HepG2 (cell line): ENCODE measurements around the gene C21orf58. TPM values are rescaled to one million over a fixed set of nuclear protein-coding genes. Genes with fewer than 3 reads are reported as not detected.

Source experiments
- ATAC-seq: fragments of 200-7000 bp; cut with Tn5 transposase; 3 replicates; pipeline ENCODE4 v1.9.1; 2020; ENCODE audit warnings: mild to moderate bottlenecking, moderate library complexity
- BruUV-seq: library from RNA; stranded (reverse); fragments of 400-500 nt; replicated peaks from 2 replicates; lab custom pipeline; 2021; lab: Mats Ljungman, UMichigan
- CTCF ChIA-PET: fragments of 300-600 bp; formaldehyde crosslinking; extraction: SDS; loops from one replicate; lab custom pipeline; 2021; ENCODE audit warnings: low total read pairs, inconsistent platforms, low intra/inter-chr PET ratio; lab: Yijun Ruan, JAX
- POLR2A ChIA-PET: fragments of 350-600 bp; sonication (Branson Sonifier 250); formaldehyde crosslinking; loops from one replicate; lab custom pipeline; 2020; ENCODE audit warnings: antibody characterized with exemption, inconsistent platforms; lab: Yijun Ruan, JAX
- DNase-seq: peaks from one replicate; pipeline ENCODE4 v3.0.0-alpha.2; 2015; ENCODE audit warnings: low spot score
- FAIRE-seq: peaks from 3 replicates; lab custom pipeline; 2011; peaks lifted over from hg19 to GRCh38; lab: Jason Lieb, UNC
- H2AFZ ChIP-seq: one replicate; pipeline ENCODE4 v1.6.1; 2011; ENCODE audit warnings: low read length, inconsistent platforms
- H3K27ac ChIP-seq: fragments of 300-600 bp; 3 replicates; pipeline ENCODE4 v1.8.0; 2011; ENCODE audit warnings: mixed run types, mild to moderate bottlenecking, mixed read lengths, low read length, inconsistent platforms; ENCODE audit not compliant: insufficient read depth; ENCODE audit errors: extremely low read length
- H3K27me3 ChIP-seq, 2 experiments: fragments of 200-600 bp in 1 of 2; 2 replicates in 1 of 2; 3 replicates in 1 of 2; pipeline versions ENCODE4 v1.6.0 to v1.8.0; 2011; ENCODE audit warnings: low read length in 2 of 2, mild to moderate bottlenecking in 2 of 2, moderate library complexity in 2 of 2, inconsistent platforms in 1 of 2; ENCODE audit not compliant: insufficient read depth in 2 of 2, control insufficient read depth in 1 of 2
- H3K36me3 ChIP-seq, 2 experiments: fragments of 200-600 bp in 1 of 2; replicated peaks in 1 of 2; 2 replicates in 1 of 2; 3 replicates in 1 of 2; pipeline versions ENCODE4 v1.5.1 to v1.8.0; 2011; ENCODE audit warnings: low read length in 2 of 2, inconsistent platforms in 1 of 2; ENCODE audit not compliant: insufficient read depth in 2 of 2, control insufficient read depth in 1 of 2
- H3K4me1 ChIP-seq: 2 replicates; pipeline ENCODE4 v1.5.1; 2012; ENCODE audit warnings: low read length, inconsistent platforms; ENCODE audit not compliant: insufficient read depth
- H3K4me2 ChIP-seq: 2 replicates; pipeline ENCODE4 v1.6.0; 2011; ENCODE audit warnings: low read depth, low read length, inconsistent platforms
- H3K4me3 ChIP-seq, 3 experiments: fragments of 200-600 bp in 1 of 3; sonication (generic), shearing (Covaris generic) in 1 of 3; replicated peaks in 1 of 3; 2 replicates each; pipeline ENCODE4 v1.5.1; 2011 to 2016; ENCODE audit warnings: low read length in 3 of 3, inconsistent platforms in 2 of 3, low read depth in 2 of 3, mild to moderate bottlenecking in 2 of 3, control low read depth in 1 of 3, mixed read lengths in 1 of 3; ENCODE audit not compliant: insufficient read depth in 1 of 3
- H3K79me2 ChIP-seq: one replicate; pipeline ENCODE4 v1.6.1; 2011; ENCODE audit warnings: low read length, inconsistent platforms; ENCODE audit not compliant: insufficient read depth
- H3K9ac ChIP-seq: 2 replicates; pipeline ENCODE4 v1.6.0; 2011; ENCODE audit warnings: mild to moderate bottlenecking, low read depth, low read length, inconsistent platforms; ENCODE audit not compliant: insufficient read depth
- H3K9me3 ChIP-seq: 2 replicates; pipeline ENCODE4 v1.5.1; 2012; ENCODE audit warnings: mild to moderate bottlenecking, low read length
- H4K20me1 ChIP-seq: 2 replicates; pipeline ENCODE4 v1.6.0; 2011; ENCODE audit warnings: inconsistent platforms, mild to moderate bottlenecking, low read length, moderate library complexity; ENCODE audit not compliant: insufficient read depth
- CREB3 ChIP-seq: sonication (generic); formaldehyde crosslinking; IDR thresholded peaks from 2 replicates; pipeline ENCODE4 v1.5.0; 2020; ENCODE audit warnings: missing genetic modification reagents
- DBP ChIP-seq: sonication (generic); formaldehyde crosslinking; IDR thresholded peaks from 2 replicates; pipeline ENCODE4 v1.4.0; 2020; ENCODE audit warnings: missing genetic modification reagents; ENCODE audit errors: not compliant biosample characterization
- E2F1 ChIP-seq: sonication (generic); formaldehyde crosslinking; IDR thresholded peaks from 2 replicates; pipeline ENCODE4 v1.5.0; 2020; ENCODE audit warnings: missing genetic modification reagents
- MXD3 ChIP-seq: IDR thresholded peaks from 2 replicates; pipeline ENCODE4 v1.6.1; 2016; ENCODE audit warnings: mild to moderate bottlenecking, missing biosample characterization, missing genetic modification reagents
- MYNN ChIP-seq: sonication (generic); formaldehyde crosslinking; IDR thresholded peaks from 2 replicates; pipeline ENCODE4 v1.4.0; 2020; ENCODE audit warnings: mild to moderate bottlenecking, low read depth, missing genetic modification reagents
- NBN ChIP-seq: fragments of 450-650 bp; conservative IDR thresholded peaks from 2 replicates; pipeline ENCODE4 v1.6.1; 2017
- SMAD3 ChIP-seq: sonication (generic); formaldehyde crosslinking; IDR thresholded peaks from 2 replicates; pipeline ENCODE4 v1.4.0; 2020; ENCODE audit warnings: missing genetic modification reagents
- TBX3 ChIP-seq: fragments of 450-650 bp; IDR thresholded peaks from 2 replicates; pipeline ENCODE4 v1.6.1; 2017; ENCODE audit warnings: antibody characterized with exemption, mild to moderate bottlenecking, inconsistent platforms, borderline replicate concordance
- THAP7 ChIP-seq: sonication (generic); formaldehyde crosslinking; IDR thresholded peaks from 2 replicates; pipeline ENCODE4 v1.8.1; 2023; ENCODE audit warnings: mild to moderate bottlenecking, missing genetic modification reagents
- TIGD3 ChIP-seq: sonication (generic); formaldehyde crosslinking; IDR thresholded peaks from 2 replicates; pipeline ENCODE4 v1.5.1; 2020; ENCODE audit warnings: mild to moderate bottlenecking, missing genetic modification reagents, borderline replicate concordance
- ZBTB1 ChIP-seq: sonication (generic); formaldehyde crosslinking; IDR thresholded peaks from 2 replicates; pipeline ENCODE4 v1.4.0; 2020; ENCODE audit warnings: missing genetic modification reagents, borderline replicate concordance
- ZNF292 ChIP-seq: sonication (generic); formaldehyde crosslinking; IDR thresholded peaks from 2 replicates; pipeline ENCODE4 v1.8.1; 2022; ENCODE audit warnings: mild to moderate bottlenecking, low read depth, missing genetic modification reagents, borderline replicate concordance
- ZNF333 ChIP-seq: sonication (generic); formaldehyde crosslinking; IDR thresholded peaks from 2 replicates; pipeline ENCODE4 v1.4.0; 2020; ENCODE audit warnings: mild to moderate bottlenecking, missing genetic modification reagents, borderline replicate concordance
- ZNF33B ChIP-seq: sonication (generic); formaldehyde crosslinking; IDR thresholded peaks from 2 replicates; pipeline ENCODE4 v1.5.1; 2020; ENCODE audit warnings: mild to moderate bottlenecking, missing genetic modification reagents
- ZNF547 ChIP-seq: sonication (generic); formaldehyde crosslinking; IDR thresholded peaks from 2 replicates; pipeline ENCODE4 v1.5.1; 2020; ENCODE audit warnings: mild to moderate bottlenecking, missing genetic modification reagents
- ZSCAN12 ChIP-seq: sonication (generic); formaldehyde crosslinking; IDR thresholded peaks from 2 replicates; pipeline ENCODE4 v1.9.0; 2021; ENCODE audit warnings: mild to moderate bottlenecking, missing genetic modification reagents
- ZSCAN29 ChIP-seq: sonication (generic); formaldehyde crosslinking; conservative IDR thresholded peaks from 2 replicates; pipeline ENCODE4 v1.4.0; 2020; ENCODE audit warnings: mild to moderate bottlenecking, missing genetic modification reagents
- WGBS: methylation state at CpG from one replicate; pipeline ENCODE4 v1.1.6; 2017; ENCODE audit warnings: low lambda C conversion rate; 5-methylcytosine and 5-hydroxymethylcytosine counted together
- in situ Hi-C: cut with HindIII; loops from 2 replicates; pipeline ENCODE4 v1.10.0; 2017; ENCODE audit warnings: low pct_unique_long_range_greater_than_20kb; ENCODE audit not compliant: extremely low pct_ligation_motif_present
- intact Hi-C: fragments of 100-400 bp; cut with micrococcal nuclease; formaldehyde crosslinking; loops from one replicate; pipeline ENCODE4 v1.10.0; 2022; ENCODE audit not compliant: unreplicated experiment
- polyA plus RNA-seq, 8 experiments: library from polyadenylated mRNA; depleted of rRNA in 3 of 8; stranded (reverse) in 7 of 8; unstranded in 1 of 8; fragments of >200 nt; fragmentation: Illumina TruSeq in 4 of 8; extraction: Trizol in 4 of 8; gene quantifications; 2 replicates each; pipeline versions ENCODE4 v1.2.1 to v1.2.3, GENCODE V29; 2011 to 2016; ENCODE audit warnings: low read depth in 4 of 8, missing spikeins in 1 of 8, mixed read lengths in 1 of 8; ENCODE audit not compliant: insufficient read depth in 1 of 8
- total RNA-seq, 5 experiments: library from RNA; depleted of rRNA; stranded (reverse); fragments of >200 nt; fragmentation: Illumina TruSeq; extraction: Trizol; gene quantifications; 2 replicates each; pipeline ENCODE4 v1.2.3, GENCODE V29; 2016; ENCODE audit warnings: low read depth in 1 of 5

The C21orf58 gene
- total and polyA plus RNA-seq, 2 of the 13 experiments (the other 11 are each of a cell fraction or from before 2014, with no cell fraction given): 3.5 to 6.8 TPM

- Histone ChIP-seq H3K4me1 (peaks cover 15% of the 10 kb centered on the region), H3K27me3 (no peaks in the 10 kb centered on the region), H3K4me3 (no peak overlapping the region), H4K20me1 (no peaks in the 10 kb centered on the region), H3K27ac (peak overlapping the region; percentile 52), H2AFZ (no peak overlapping the region), H3K4me2 (no peak overlapping the region), H3K36me3 (peaks cover 35 to 87% of the 10 kb centered on the region in 2 experiments), H3K9me3 (no peaks in the 10 kb centered on the region), H3K9ac (no peak overlapping the region), H3K79me2 (no peaks in the 10 kb centered on the region)
- intact Hi-C loops: no loop called here
- in situ Hi-C loops: no loop called here
- DNase-seq (peak; percentile 22), FAIRE-seq (no peak), ATAC-seq (peak; percentile 46)
- 83% methylated on average over 4 of the region's 4 CpGs for WGBS
- CTCF ChIA-PET: no interaction called here
- POLR2A ChIA-PET: interaction anchor here (0.6 to 1.4 kb wide), 2 partner anchors 23 to 36 kb away, joined by 4 to 5 read pairs; partner anchors contain the start of gene LSS
- no TSS peak for BruUV-seq
- TF ChIP-seq SMAD3 (CRISPR knock-in tag) (no peak), ZNF292 (CRISPR knock-in tag) (no peak), ZNF547 (CRISPR knock-in tag) (no peak), CREB3 (no peak), THAP7 (CRISPR knock-in tag) (no peak), ZNF33B (CRISPR knock-in tag) (no peak), ZBTB1 (CRISPR knock-in tag) (no peak), DBP (CRISPR knock-in tag) (no peak), NBN (no peak), MYNN (CRISPR knock-in tag) (no peak), E2F1 (no peak), TBX3 (no peak), ZSCAN12 (CRISPR knock-in tag) (no peak), TIGD3 (CRISPR knock-in tag) (no peak), ZSCAN29 (CRISPR knock-in tag) (no peak), MXD3 (no peak), ZNF333 (CRISPR knock-in tag) (no peak)
These were observed 70.8 kb downstream of the C21orf58 start for GRCh38 chr21:46252840-46253239.
